NT2/D1 (cell line): ENCODE data around the gene HACD2.

Experiments
- DNase-seq: peaks from one replicate; pipeline ENCODE4 v3.0.0-alpha.2; 2011; ENCODE audit warnings: low read depth, low spot score
- H3K27me3 ChIP-seq: 2 replicates; pipeline ENCODE4 v1.6.0; 2011; ENCODE audit warnings: mild to moderate bottlenecking; ENCODE audit not compliant: insufficient read length, insufficient read depth
- H3K36me3 ChIP-seq: 2 replicates; pipeline ENCODE4 v1.6.1; 2011; ENCODE audit warnings: mild to moderate bottlenecking, low read length, mixed read lengths; ENCODE audit not compliant: insufficient read depth, insufficient read length
- H3K4me1 ChIP-seq: 2 replicates; pipeline ENCODE4 v1.5.1; 2011; ENCODE audit not compliant: insufficient read depth, insufficient read length
- H3K4me3 ChIP-seq: 2 replicates; pipeline ENCODE4 v1.5.1; 2011; ENCODE audit warnings: low read depth; ENCODE audit not compliant: insufficient read length
- H3K9ac ChIP-seq: 2 replicates; pipeline ENCODE4 v1.6.0; 2011; ENCODE audit warnings: low read depth; ENCODE audit not compliant: insufficient read length
- H3K9me3 ChIP-seq: 2 replicates; pipeline ENCODE4 v1.5.1; 2011; ENCODE audit warnings: mild to moderate bottlenecking, low read length; ENCODE audit not compliant: insufficient read depth
- SUZ12 ChIP-seq: IDR thresholded peaks from 2 replicates; pipeline ENCODE4 v1.6.1; 2011; ENCODE audit not compliant: insufficient read length, insufficient read depth; ENCODE audit errors: extremely low read depth
- YY1 ChIP-seq: IDR thresholded peaks from 2 replicates; pipeline ENCODE4 v1.6.1; 2011; ENCODE audit not compliant: insufficient read length, insufficient read depth
- ZNF274 ChIP-seq: IDR thresholded peaks from 2 replicates; pipeline ENCODE4 v1.6.1; 2011; ENCODE audit warnings: mild to moderate bottlenecking, low read depth, low read length

Gene HACD2

GRCh38 chr3:123486460-123486859, 98.4 kb downstream of the HACD2 start:
- DNase-seq, result no peak
- Histone ChIP-seq H3K9me3 (no peaks in the 10 kb centered on the region), H3K4me3 (no peak overlapping the region), H3K36me3 (peaks cover 7% of the 10 kb centered on the region), H3K27me3 (no peaks in the 10 kb centered on the region), H3K4me1 (no peaks in the 10 kb centered on the region), H3K9ac (no peak overlapping the region)
- TF ChIP-seq SUZ12 (no peak), ZNF274 (no peak), YY1 (no peak)

- Histone ChIP-seq H3K9me3 (no peaks in the 10 kb centered on the region), H3K4me3 (no peak overlapping the region), H3K36me3 (peaks cover 3% of the 10 kb centered on the region), H3K9ac (no peak overlapping the region), H3K4me1 (no peaks in the 10 kb centered on the region), H3K27me3 (no peaks in the 10 kb centered on the region)
- no peak for TF ChIP-seq ZNF274
- TF ChIP-seq SUZ12, result no peak
- TF ChIP-seq YY1, result no peak
- no peak for DNase-seq
Measured at GRCh38 chr3:123485551-123485950, 99.3 kb downstream of the HACD2 start.

- TF ChIP-seq YY1 (no peak), SUZ12 (no peak), ZNF274 (no peak)
- no peak for DNase-seq
- Histone ChIP-seq H3K36me3 (no peaks in the 10 kb centered on the region), H3K9me3 (no peaks in the 10 kb centered on the region), H3K4me3 (no peak overlapping the region), H3K27me3 (no peaks in the 10 kb centered on the region), H3K4me1 (peaks cover 4% of the 10 kb centered on the region), H3K9ac (no peak overlapping the region)
Measured at GRCh38 chr3:123483146-123483545, 101.7 kb downstream of the HACD2 start.

- Histone ChIP-seq H3K9me3 (no peaks in the 10 kb centered on the region), H3K9ac (no peak overlapping the region), H3K36me3 (no peaks in the 10 kb centered on the region), H3K27me3 (no peaks in the 10 kb centered on the region), H3K4me1 (peaks cover 5% of the 10 kb centered on the region), H3K4me3 (no peak overlapping the region)
- DNase-seq, result no peak
- TF ChIP-seq YY1, result no peak
- TF ChIP-seq ZNF274, result no peak
- TF ChIP-seq SUZ12, result no peak
Measured at GRCh38 chr3:123481722-123482457, 103.0 kb downstream of the HACD2 start.

- no peaks in the 10 kb centered on the region for H3K36me3 ChIP-seq
- H3K4me3 ChIP-seq, result no peak overlapping the region
- no peak overlapping the region for H3K9ac ChIP-seq
- no peak for DNase-seq
- peaks cover 5% of the 10 kb centered on the region for H3K4me1 ChIP-seq
- no peak for TF ChIP-seq YY1
- no peaks in the 10 kb centered on the region for H3K9me3 ChIP-seq
- H3K27me3 ChIP-seq, result no peaks in the 10 kb centered on the region
Measured at GRCh38 chr3:123481071-123481470, 103.8 kb downstream of the HACD2 start.

GRCh38 chr3:123480428-123480827, 104.4 kb downstream of the HACD2 start:
- H3K27me3 ChIP-seq, result no peaks in the 10 kb centered on the region
- H3K9me3 ChIP-seq, result no peaks in the 10 kb centered on the region
- H3K4me1 ChIP-seq, result peaks cover 7% of the 10 kb centered on the region
- no peak overlapping the region for H3K4me3 ChIP-seq
- no peaks in the 10 kb centered on the region for H3K36me3 ChIP-seq
- TF ChIP-seq SUZ12 (no peak), YY1 (no peak), ZNF274 (no peak)
- DNase-seq, result no peak
- no peak overlapping the region for H3K9ac ChIP-seq

GRCh38 chr3:123479891-123480290, 105.0 kb downstream of the HACD2 start:
- Histone ChIP-seq H3K4me3 (no peak overlapping the region), H3K36me3 (no peaks in the 10 kb centered on the region), H3K9ac (no peak overlapping the region), H3K4me1 (peaks cover 9% of the 10 kb centered on the region), H3K9me3 (no peaks in the 10 kb centered on the region), H3K27me3 (no peaks in the 10 kb centered on the region)
- DNase-seq, result no peak
- TF ChIP-seq SUZ12 (no peak), YY1 (no peak), ZNF274 (no peak)

GRCh38 chr3:123478314-123478713, 106.5 kb downstream of the HACD2 start:
- H3K36me3 ChIP-seq, result no peaks in the 10 kb centered on the region
- no peak for TF ChIP-seq YY1
- TF ChIP-seq ZNF274, result no peak
- TF ChIP-seq SUZ12, result no peak
- no peak overlapping the region for H3K4me3 ChIP-seq
- peaks cover 9% of the 10 kb centered on the region for H3K4me1 ChIP-seq
- H3K9me3 ChIP-seq, result no peaks in the 10 kb centered on the region
- no peak for DNase-seq
- no peak overlapping the region for H3K9ac ChIP-seq
- H3K27me3 ChIP-seq, result no peaks in the 10 kb centered on the region
